H9 (cell line): ENCODE measurements around the gene TGFB1I1. TPM values are rescaled to one million over a fixed set of nuclear protein-coding genes. Genes with fewer than 3 reads are reported as not detected.

Experiments
- DNase-seq: peaks from one replicate; pipeline ENCODE4 v3.0.0-alpha.2; 2017
- H2AFZ ChIP-seq: one replicate; pipeline ENCODE4 v1.6.1; 2013; ENCODE audit warnings: mild to moderate bottlenecking, low read length, control low read depth, moderate library complexity
- H2AK5ac ChIP-seq: 2 replicates; pipeline ENCODE4 v1.6.1; 2013; ENCODE audit warnings: low read length, control low read depth, mixed read lengths; ENCODE audit not compliant: insufficient read length
- H2BK120ac ChIP-seq: one replicate; pipeline ENCODE4 v1.6.1; 2013; ENCODE audit warnings: low read depth, mild to moderate bottlenecking, low read length, control low read depth, inconsistent platforms; ENCODE audit not compliant: poor library complexity, severe bottlenecking
- H2BK12ac ChIP-seq: 2 replicates; pipeline ENCODE4 v1.6.1; 2013; ENCODE audit warnings: low read length, control low read depth, mixed read lengths, low read depth; ENCODE audit not compliant: insufficient read length
- H2BK15ac ChIP-seq: 2 replicates; pipeline ENCODE4 v1.6.1; 2013; ENCODE audit warnings: low read depth, low read length, control low read depth
- H2BK20ac ChIP-seq: one replicate; pipeline ENCODE4 v1.6.1; 2013; ENCODE audit warnings: low read depth, mild to moderate bottlenecking, low read length, control low read depth, inconsistent platforms; ENCODE audit not compliant: poor library complexity, severe bottlenecking
- H2BK5ac ChIP-seq: 2 replicates; pipeline ENCODE4 v1.6.1; 2013; ENCODE audit warnings: low read length, control low read depth, mixed read lengths; ENCODE audit not compliant: insufficient read length
- H3K14ac ChIP-seq: 2 replicates; pipeline ENCODE4 v1.6.1; 2013; ENCODE audit warnings: low read length, control low read depth; ENCODE audit not compliant: insufficient read depth
- H3K18ac ChIP-seq: 2 replicates; pipeline ENCODE4 v1.6.1; 2013; ENCODE audit warnings: low read depth, mild to moderate bottlenecking, mixed read lengths, low read length, control low read depth; ENCODE audit not compliant: insufficient read length
- H3K23ac ChIP-seq: 2 replicates; pipeline ENCODE4 v1.6.1; 2013; ENCODE audit warnings: low read length, control low read depth, mixed read lengths, low read depth; ENCODE audit not compliant: insufficient read length
- H3K23me2 ChIP-seq: 2 replicates; pipeline ENCODE4 v1.6.1; 2013; ENCODE audit warnings: low read depth, mild to moderate bottlenecking, mixed read lengths, low read length, control low read depth; ENCODE audit not compliant: insufficient read length, poor library complexity, severe bottlenecking
- H3K27ac ChIP-seq: 2 replicates; pipeline ENCODE4 v1.5.1; 2013; ENCODE audit warnings: low read length, control low read depth, mixed read lengths, low read depth; ENCODE audit not compliant: insufficient read length
- H3K27me3 ChIP-seq: 2 replicates; pipeline ENCODE4 v1.6.1; 2013; ENCODE audit warnings: low read length, control low read depth, inconsistent platforms; ENCODE audit not compliant: insufficient read depth
- H3K4ac ChIP-seq: 2 replicates; pipeline ENCODE4 v1.6.1; 2013; ENCODE audit warnings: low read depth, mild to moderate bottlenecking, control low read depth, inconsistent platforms, low read length, moderate library complexity
- H3K4me1 ChIP-seq: 2 replicates; pipeline ENCODE4 v1.6.1; 2013; ENCODE audit warnings: low read length, control low read depth, inconsistent platforms; ENCODE audit not compliant: insufficient read depth
- H3K4me2 ChIP-seq: 2 replicates; pipeline ENCODE4 v1.6.1; 2013; ENCODE audit warnings: low read length, control low read depth, mixed read lengths; ENCODE audit not compliant: insufficient read length, insufficient read depth
- H3K56ac ChIP-seq: 2 replicates; pipeline ENCODE4 v1.6.1; 2013; ENCODE audit warnings: low read depth, mild to moderate bottlenecking, mixed read lengths, low read length, control low read depth; ENCODE audit not compliant: insufficient read length
- H3K79me1 ChIP-seq: 2 replicates; pipeline ENCODE4 v1.6.1; 2013; ENCODE audit warnings: low read depth, mild to moderate bottlenecking, moderate library complexity, low read length, control low read depth, inconsistent platforms; ENCODE audit not compliant: insufficient read depth, poor library complexity, severe bottlenecking
- H3K79me2 ChIP-seq: 2 replicates; pipeline ENCODE4 v1.6.1; 2013; ENCODE audit warnings: low read length, control low read depth, inconsistent platforms; ENCODE audit not compliant: insufficient read depth
- H3K9ac ChIP-seq: 2 replicates; pipeline ENCODE4 v1.6.1; 2013; ENCODE audit warnings: low read length, control low read depth, mixed read lengths; ENCODE audit not compliant: insufficient read length; ENCODE audit errors: extremely low read depth
- H3K9me3 ChIP-seq: one replicate; pipeline ENCODE4 v1.6.1; 2013; ENCODE audit warnings: low read depth, low read length, inconsistent platforms; ENCODE audit not compliant: control insufficient read depth
- H3T11ph ChIP-seq: one replicate; pipeline ENCODE4 v1.6.1; 2013; ENCODE audit warnings: mild to moderate bottlenecking, low read length, control low read depth, inconsistent platforms
- H4K20me1 ChIP-seq: one replicate; pipeline ENCODE4 v1.6.1; 2013; ENCODE audit not compliant: control insufficient read depth, insufficient read length, insufficient read depth
- H4K5ac ChIP-seq: 2 replicates; pipeline ENCODE4 v1.6.1; 2013; ENCODE audit warnings: low read depth, mild to moderate bottlenecking, mixed read lengths, low read length, control low read depth; ENCODE audit not compliant: insufficient read length
- H4K8ac ChIP-seq: replicated peaks from 2 replicates; pipeline ENCODE4 v1.6.1; 2013; ENCODE audit warnings: low read length, control low read depth, mixed read lengths, low read depth; ENCODE audit not compliant: insufficient read length
- H4K91ac ChIP-seq: 2 replicates; pipeline ENCODE4 v1.6.1; 2013; ENCODE audit warnings: low read depth, mild to moderate bottlenecking, moderate library complexity, mixed read lengths, low read length, control low read depth; ENCODE audit not compliant: insufficient read length
- H3K27ac Mint-ChIP-seq, 3 experiments: 2 replicates in 2 of 3; 3 replicates in 1 of 3; pipeline ENCODE4 v1.8.0; 2020 to 2021; ENCODE audit warnings: mixed read lengths in 3 of 3, mild to moderate bottlenecking in 1 of 3, moderate library complexity in 1 of 3
- H3K27me3 Mint-ChIP-seq: 2 replicates; pipeline ENCODE4 v1.8.0; 2021; ENCODE audit warnings: low read depth, mild to moderate bottlenecking, moderate library complexity, mixed read lengths
- H3K36me3 Mint-ChIP-seq, 3 experiments: 2 replicates in 2 of 3; 3 replicates in 1 of 3; pipeline ENCODE4 v1.8.0; 2020 to 2021; ENCODE audit warnings: low read depth in 3 of 3, mixed read lengths in 3 of 3; ENCODE audit not compliant: insufficient read depth in 1 of 3
- H3K4me1 Mint-ChIP-seq, 2 experiments: 2 replicates each; pipeline ENCODE4 v1.8.0; 2020; ENCODE audit warnings: mixed read lengths in 2 of 2
- H3K4me3 Mint-ChIP-seq, 2 experiments: 2 replicates in 1 of 2; 3 replicates in 1 of 2; pipeline ENCODE4 v1.8.0; 2020 to 2021; ENCODE audit warnings: mild to moderate bottlenecking in 2 of 2, mixed read lengths in 2 of 2, moderate library complexity in 1 of 2
- H3K9me3 Mint-ChIP-seq, 2 experiments: 2 replicates in 1 of 2; 3 replicates in 1 of 2; pipeline ENCODE4 v1.8.0; 2020; ENCODE audit warnings: mild to moderate bottlenecking in 2 of 2, mixed read lengths in 2 of 2, moderate library complexity in 1 of 2
- WGBS: extraction: QIAGEN DNeasy Blood & Tissue Kit; methylation state at CpG from one replicate; pipeline ENCODE4 v1.1.7; 2013; ENCODE audit warnings: missing lambda C conversion rate, low lambda C conversion rate, mixed read lengths; ENCODE audit not compliant: insufficient read length; ENCODE audit errors: extremely low coverage; 5-methylcytosine and 5-hydroxymethylcytosine counted together
- total RNA-seq: library from RNA; stranded (reverse); gene quantifications from 2 replicates; pipeline ENCODE4 v1.2.1, GENCODE V29; 2021
- TF ChIP-seq, protein P1 (sequence below): fragments of 200-600 bp; sonication (generic); conservative IDR thresholded peaks from 3 replicates; pipeline ENCODE4 v1.8.0; 2021; ENCODE audit warnings: antibody characterized with exemption, mild to moderate bottlenecking

Gene TGFB1I1
- total RNA-seq, 1 experiment from 2014 or later = 15.4 TPM

GRCh38 chr16:31473264-31473984, 1.5 kb downstream of the TGFB1I1 start:
- Histone ChIP-seq H3K9ac (no peak overlapping the region), H2BK12ac (no peak overlapping the region), H3K27me3 (no peaks in the 10 kb centered on the region; the same call in 1 of the 2 replicates), H3K4me2 (no peak overlapping the region), H3K23me2 (peaks cover 22% of the 10 kb centered on the region), H2AK5ac (no peak overlapping the region), H4K8ac (no peak overlapping the region), H3K9me3 (no peaks in the 10 kb centered on the region), H2BK5ac (no peak overlapping the region), H3K79me1 (no peaks in the 10 kb centered on the region), H3K4ac (no peak overlapping the region), H4K5ac (no peak overlapping the region), H2BK15ac (no peak overlapping the region), H3K14ac (no peak overlapping the region), H4K20me1 (no peaks in the 10 kb centered on the region), H3T11ph (no peak overlapping the region), H2BK120ac (no peak overlapping the region), H3K79me2 (no peaks in the 10 kb centered on the region), H2BK20ac (no peak overlapping the region), H3K4me1 (peaks cover 3% of the 10 kb centered on the region; the same call in 1 of the 2 replicates), H3K23ac (no peak overlapping the region), H3K18ac (no peak overlapping the region), H2AFZ (no peak overlapping the region), H3K27ac (no peak overlapping the region), H4K91ac (no peak overlapping the region), H3K56ac (no peak overlapping the region)
- no peak for DNase-seq
- no peaks in the 10 kb centered on the region; a peak in 1 of 5 replicates for H3K9me3 Mint-ChIP-seq
- peaks cover 21 to 26% of the 10 kb centered on the region in 2 experiments for H3K4me1 Mint-ChIP-seq
- TF ChIP-seq, protein P1, sequence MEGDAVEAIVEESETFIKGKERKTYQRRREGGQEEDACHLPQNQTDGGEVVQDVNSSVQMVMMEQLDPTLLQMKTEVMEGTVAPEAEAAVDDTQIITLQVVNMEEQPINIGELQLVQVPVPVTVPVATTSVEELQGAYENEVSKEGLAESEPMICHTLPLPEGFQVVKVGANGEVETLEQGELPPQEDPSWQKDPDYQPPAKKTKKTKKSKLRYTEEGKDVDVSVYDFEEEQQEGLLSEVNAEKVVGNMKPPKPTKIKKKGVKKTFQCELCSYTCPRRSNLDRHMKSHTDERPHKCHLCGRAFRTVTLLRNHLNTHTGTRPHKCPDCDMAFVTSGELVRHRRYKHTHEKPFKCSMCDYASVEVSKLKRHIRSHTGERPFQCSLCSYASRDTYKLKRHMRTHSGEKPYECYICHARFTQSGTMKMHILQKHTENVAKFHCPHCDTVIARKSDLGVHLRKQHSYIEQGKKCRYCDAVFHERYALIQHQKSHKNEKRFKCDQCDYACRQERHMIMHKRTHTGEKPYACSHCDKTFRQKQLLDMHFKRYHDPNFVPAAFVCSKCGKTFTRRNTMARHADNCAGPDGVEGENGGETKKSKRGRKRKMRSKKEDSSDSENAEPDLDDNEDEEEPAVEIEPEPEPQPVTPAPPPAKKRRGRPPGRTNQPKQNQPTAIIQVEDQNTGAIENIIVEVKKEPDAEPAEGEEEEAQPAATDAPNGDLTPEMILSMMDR = no peak
- peaks cover 50% of the 10 kb centered on the region for H3K27me3 Mint-ChIP-seq
- H3K4me3 Mint-ChIP-seq = peak overlapping the region; percentile 80 to 89
- H3K36me3 Mint-ChIP-seq = peaks cover 0 to 14% (median 1%) of the 10 kb centered on the region in 3 experiments; a peak in 3 of 7 replicates
- no peak overlapping the region for H3K27ac Mint-ChIP-seq
- no CpG with 5 or more reads among the region's 17 CpGs for WGBS
